SK-N-SH (cell line): ENCODE results near the gene CCSER1. TPM values are rescaled to one million over a fixed set of nuclear protein-coding genes. Genes with fewer than 3 reads are reported as not detected.

Source experiments
- CTCF ChIA-PET: fragments of 300-600, 350-600 bp; formaldehyde crosslinking; extraction: SDS; loops from one replicate; lab custom pipeline; 2021; lab: Yijun Ruan, JAX
- POLR2A ChIA-PET: fragments of 350-600 bp; sonication (Branson Sonifier 250); formaldehyde crosslinking; extraction: SDS; loops from one replicate; lab custom pipeline; 2020; ENCODE audit warnings: antibody characterized with exemption, inconsistent platforms; lab: Yijun Ruan, JAX
- DNase-seq: peaks from one replicate; pipeline ENCODE4 v3.0.0; 2012
- H2AFZ ChIP-seq: fragments of 200-600 bp; sonication (generic); 2 replicates; pipeline ENCODE4 v1.8.1; 2016; ENCODE audit warnings: antibody characterized with exemption, mild to moderate bottlenecking, low read depth
- H3F3A ChIP-seq: fragments of 200-600 bp; sonication (generic); replicated peaks from 2 replicates; pipeline ENCODE3; 2016; ENCODE audit warnings: antibody characterized with exemption, mild to moderate bottlenecking; ENCODE audit not compliant: insufficient read depth
- H3K27ac ChIP-seq, 2 experiments: fragments of 200-500 bp in 1 of 2; fragments of 200-600 bp in 1 of 2; sonication (Bioruptor generic) in 1 of 2; sonication (generic), shearing (Covaris generic) in 1 of 2; 2 replicates each; pipeline versions ENCODE4 v1.5.1 to v1.6.1; 2014 to 2016; ENCODE audit warnings: low read depth in 2 of 2, inconsistent platforms in 1 of 2, low read length in 1 of 2, mild to moderate bottlenecking in 1 of 2, mixed read lengths in 1 of 2
- H3K27me3 ChIP-seq: fragments of 200-600 bp; sonication (generic), shearing (Covaris generic); 2 replicates; pipeline ENCODE4 v1.6.1; 2016; ENCODE audit warnings: mixed run types; ENCODE audit not compliant: insufficient read depth
- H3K36me3 ChIP-seq, 2 experiments: fragments of 200-500 bp in 1 of 2; fragments of 200-600 bp in 1 of 2; sonication (Bioruptor generic) in 1 of 2; sonication (generic) in 1 of 2; replicated peaks in 1 of 2; 2 replicates each; pipeline versions ENCODE3 to v1.5.1; 2014 to 2016; ENCODE audit warnings: low read length in 1 of 2, mild to moderate bottlenecking in 1 of 2; ENCODE audit not compliant: insufficient read depth in 2 of 2, control insufficient read depth in 1 of 2
- H3K4me1 ChIP-seq, 2 experiments: fragments of 200-500 bp in 1 of 2; fragments of 200-600 bp in 1 of 2; sonication (Bioruptor generic) in 1 of 2; sonication (generic), shearing (Covaris generic) in 1 of 2; 2 replicates each; pipeline versions ENCODE4 v1.5.1 to v1.6.1; 2014 to 2016; ENCODE audit warnings: low read depth in 1 of 2, low read length in 1 of 2, mixed run types in 1 of 2; ENCODE audit not compliant: insufficient read depth in 2 of 2, control insufficient read depth in 1 of 2
- H3K4me2 ChIP-seq: fragments of 200-600 bp; sonication (generic), shearing (Covaris generic); 2 replicates; pipeline ENCODE4 v1.6.1; 2017; ENCODE audit warnings: mixed run types
- H3K4me3 ChIP-seq, 2 experiments: fragments of 200-500 bp in 1 of 2; fragments of 200-600 bp in 1 of 2; sonication (Bioruptor generic) in 1 of 2; sonication (generic), shearing (Covaris generic) in 1 of 2; 2 replicates each; pipeline versions ENCODE4 v1.5.1 to v1.8.1; 2014 to 2016; ENCODE audit warnings: low read depth in 2 of 2, inconsistent platforms in 1 of 2, low read length in 1 of 2, mild to moderate bottlenecking in 1 of 2, mixed read lengths in 1 of 2, moderate library complexity in 1 of 2
- H3K79me2 ChIP-seq: fragments of 200-600 bp; sonication (generic); 2 replicates; pipeline ENCODE4 v1.8.1; 2017; ENCODE audit warnings: mild to moderate bottlenecking; ENCODE audit not compliant: insufficient read depth
- H3K9ac ChIP-seq: fragments of 200-600 bp; sonication (generic); 2 replicates; pipeline ENCODE4 v1.6.1; 2017; ENCODE audit warnings: mixed run types
- H3K9me2 ChIP-seq: fragments of 200-600 bp; sonication (generic); 2 replicates; pipeline ENCODE4 v1.6.1; 2017; ENCODE audit warnings: mixed run types
- H3K9me3 ChIP-seq: fragments of 200-600 bp; sonication (generic); 2 replicates; pipeline ENCODE4 v1.6.1; 2017; ENCODE audit warnings: mixed run types, mild to moderate bottlenecking, moderate library complexity
- H4K20me1 ChIP-seq: fragments of 200-600 bp; sonication (generic); 2 replicates; pipeline ENCODE4 v1.6.1; 2017; ENCODE audit warnings: mild to moderate bottlenecking, mixed run types; ENCODE audit not compliant: insufficient read depth
- CHD2 ChIP-seq: fragments of 150-350 bp; IDR thresholded peaks from 2 replicates; pipeline ENCODE4 v1.6.1; 2018; ENCODE audit warnings: low read length; ENCODE audit not compliant: partially characterized antibody
- EP300 ChIP-seq, 2 experiments: IDR thresholded peaks; 2 replicates each; pipeline versions ENCODE4 v1.4.0 to v1.6.1; 2012; ENCODE audit warnings: borderline replicate concordance in 1 of 2, low read depth in 1 of 2, low read length in 1 of 2
- EZH2phosphoT487 ChIP-seq: fragments of 200-600 bp; sonication (generic); IDR thresholded peaks from 2 replicates; pipeline ENCODE4 v1.6.1; 2017; ENCODE audit warnings: low read depth, mixed run types, mild to moderate bottlenecking, antibody characterized with exemption, moderate library complexity, borderline replicate concordance
- FOSL2 ChIP-seq: IDR thresholded peaks from 2 replicates; pipeline ENCODE4 v1.4.0; 2012; ENCODE audit warnings: low read depth, mild to moderate bottlenecking, moderate library complexity, borderline replicate concordance
- GATA2 ChIP-seq: sonication (generic); formaldehyde crosslinking; IDR thresholded peaks from 2 replicates; pipeline ENCODE4 v1.5.0; 2020; ENCODE audit warnings: mild to moderate bottlenecking, missing genetic modification reagents
- MEF2A ChIP-seq: IDR thresholded peaks from 2 replicates; pipeline ENCODE4 v1.4.0; 2012; ENCODE audit warnings: low read depth, borderline replicate concordance
- NRF1 ChIP-seq: IDR thresholded peaks from 2 replicates; pipeline ENCODE4 v1.6.1; 2012; ENCODE audit warnings: low read depth, mild to moderate bottlenecking, low read length
- RAD21 ChIP-seq: IDR thresholded peaks from 2 replicates; pipeline ENCODE4 v1.6.1; 2012; ENCODE audit warnings: mild to moderate bottlenecking, low read length
- RFX5 ChIP-seq: IDR thresholded peaks from 2 replicates; pipeline ENCODE4 v1.6.1; 2012; ENCODE audit warnings: mild to moderate bottlenecking, improper control_type of control experiment, low read length
- SMC3 ChIP-seq: IDR thresholded peaks from 2 replicates; pipeline ENCODE4 v1.6.1; 2012; ENCODE audit warnings: low read depth, low read length, improper control_type of control experiment
- TAF1 ChIP-seq: IDR thresholded peaks from 2 replicates; pipeline ENCODE4 v1.6.1; 2012; ENCODE audit warnings: low read depth, mild to moderate bottlenecking, low read length, moderate library complexity, borderline replicate concordance
- TCF12 ChIP-seq: IDR thresholded peaks from 2 replicates; pipeline ENCODE4 v1.4.0; 2012
- YY1 ChIP-seq: IDR thresholded peaks from 2 replicates; pipeline ENCODE4 v1.4.0; 2012; ENCODE audit warnings: low read depth, mild to moderate bottlenecking
- polyA plus RNA-seq, 3 experiments: library from polyadenylated mRNA; depleted of rRNA; stranded (reverse); fragments of >200 nt; gene quantifications; 2 replicates each; pipeline ENCODE4 v1.2.3, GENCODE V29; 2012
- TF ChIP-seq, protein P1 (sequence below): IDR thresholded peaks from 2 replicates; pipeline ENCODE4 v1.4.0; 2012; ENCODE audit warnings: low read depth, borderline replicate concordance
- TF ChIP-seq, protein P2 (sequence below): IDR thresholded peaks from 2 replicates; pipeline ENCODE4 v1.6.1; 2012; ENCODE audit warnings: mild to moderate bottlenecking, low read depth, low read length, moderate library complexity
- TF ChIP-seq, protein P3 (sequence below): fragments of 200-600 bp; sonication (generic); IDR thresholded peaks from 2 replicates; pipeline ENCODE4 v1.6.1; 2017; ENCODE audit warnings: antibody characterized with exemption, mild to moderate bottlenecking, moderate library complexity
- TF ChIP-seq, protein P4 (sequence below): IDR thresholded peaks from 2 replicates; pipeline ENCODE4 v1.4.0; 2012; ENCODE audit warnings: low read depth, borderline replicate concordance

Gene CCSER1
- polyA plus RNA-seq, 1 of the 3 experiments (the other 2 are of a cell fraction): 0.05 TPM

DNA sequence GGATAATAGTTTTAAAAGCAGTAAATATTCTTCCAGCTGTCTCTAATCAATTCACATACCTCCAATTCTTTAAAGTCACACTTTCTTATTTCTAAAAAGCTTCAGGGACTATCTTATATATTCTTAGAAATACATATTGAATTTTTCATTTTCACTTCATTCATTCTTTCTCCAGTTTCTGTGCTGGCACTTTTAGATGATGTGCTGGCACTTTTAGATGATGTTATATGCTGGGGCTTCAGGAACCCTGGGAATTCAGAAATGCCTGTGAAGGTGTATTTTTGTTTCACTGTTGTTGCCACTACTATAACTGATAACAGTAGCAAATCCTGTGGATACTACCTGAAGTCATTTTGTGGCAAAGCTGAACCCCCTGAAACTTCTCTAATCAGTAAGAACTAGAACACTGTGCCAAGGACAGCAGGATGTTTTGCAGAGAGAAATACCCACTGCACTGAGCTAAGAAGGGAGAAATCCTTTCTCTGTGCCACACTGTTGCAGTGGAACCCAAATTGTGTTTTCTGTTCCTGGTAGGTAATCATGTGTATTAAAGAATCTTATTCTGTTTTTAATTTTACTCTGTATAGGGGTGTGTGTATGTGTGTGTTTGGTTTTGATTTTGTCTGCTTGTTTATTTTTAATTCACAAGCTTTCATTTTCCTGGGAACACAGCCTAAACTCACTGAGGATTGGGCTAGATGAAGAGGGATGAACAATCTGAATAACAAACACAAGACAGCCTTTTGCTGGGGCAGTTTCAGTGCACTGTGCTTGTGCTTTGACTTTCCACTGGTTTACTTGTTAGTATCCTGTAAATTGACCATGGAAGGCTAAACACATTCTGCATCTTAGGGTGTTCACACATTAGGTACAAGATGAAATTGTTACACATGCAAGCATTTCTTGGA is 898.3 kb downstream of the CCSER1 start:
- H3K27me3 ChIP-seq: no peaks in the 10 kb centered on the region
- no peak overlapping the region for H2AFZ ChIP-seq
- no peaks in the 10 kb centered on the region for H4K20me1 ChIP-seq
- H3K4me3 ChIP-seq: no peak overlapping the region
- POLR2A ChIA-PET: no interaction called here
- no peak overlapping the region for H3K9ac ChIP-seq
- no peak overlapping the region for H3K4me2 ChIP-seq
- TF ChIP-seq, protein P1, sequence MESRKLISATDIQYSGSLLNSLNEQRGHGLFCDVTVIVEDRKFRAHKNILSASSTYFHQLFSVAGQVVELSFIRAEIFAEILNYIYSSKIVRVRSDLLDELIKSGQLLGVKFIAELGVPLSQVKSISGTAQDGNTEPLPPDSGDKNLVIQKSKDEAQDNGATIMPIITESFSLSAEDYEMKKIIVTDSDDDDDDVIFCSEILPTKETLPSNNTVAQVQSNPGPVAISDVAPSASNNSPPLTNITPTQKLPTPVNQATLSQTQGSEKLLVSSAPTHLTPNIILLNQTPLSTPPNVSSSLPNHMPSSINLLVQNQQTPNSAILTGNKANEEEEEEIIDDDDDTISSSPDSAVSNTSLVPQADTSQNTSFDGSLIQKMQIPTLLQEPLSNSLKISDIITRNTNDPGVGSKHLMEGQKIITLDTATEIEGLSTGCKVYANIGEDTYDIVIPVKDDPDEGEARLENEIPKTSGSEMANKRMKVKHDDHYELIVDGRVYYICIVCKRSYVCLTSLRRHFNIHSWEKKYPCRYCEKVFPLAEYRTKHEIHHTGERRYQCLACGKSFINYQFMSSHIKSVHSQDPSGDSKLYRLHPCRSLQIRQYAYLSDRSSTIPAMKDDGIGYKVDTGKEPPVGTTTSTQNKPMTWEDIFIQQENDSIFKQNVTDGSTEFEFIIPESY: no peak
- TF ChIP-seq TAF1 (no peak), GATA2 (CRISPR knock-in tag) (no peak), EZH2phosphoT487 (no peak), RFX5 (no peak), RAD21 (no peak), FOSL2 (no peak), YY1 (no peak), NRF1 (no peak), CHD2 (no peak), MEF2A (no peak), EP300 (IDR thresholded peaks at IDR 0.05; ENCODE audit: borderline replicate concordance in 1 of 2, low read depth in 1 of 2, low read length in 1 of 2) (no peak), TCF12 (no peak), SMC3 (no peak)
- TF ChIP-seq, protein P2, sequence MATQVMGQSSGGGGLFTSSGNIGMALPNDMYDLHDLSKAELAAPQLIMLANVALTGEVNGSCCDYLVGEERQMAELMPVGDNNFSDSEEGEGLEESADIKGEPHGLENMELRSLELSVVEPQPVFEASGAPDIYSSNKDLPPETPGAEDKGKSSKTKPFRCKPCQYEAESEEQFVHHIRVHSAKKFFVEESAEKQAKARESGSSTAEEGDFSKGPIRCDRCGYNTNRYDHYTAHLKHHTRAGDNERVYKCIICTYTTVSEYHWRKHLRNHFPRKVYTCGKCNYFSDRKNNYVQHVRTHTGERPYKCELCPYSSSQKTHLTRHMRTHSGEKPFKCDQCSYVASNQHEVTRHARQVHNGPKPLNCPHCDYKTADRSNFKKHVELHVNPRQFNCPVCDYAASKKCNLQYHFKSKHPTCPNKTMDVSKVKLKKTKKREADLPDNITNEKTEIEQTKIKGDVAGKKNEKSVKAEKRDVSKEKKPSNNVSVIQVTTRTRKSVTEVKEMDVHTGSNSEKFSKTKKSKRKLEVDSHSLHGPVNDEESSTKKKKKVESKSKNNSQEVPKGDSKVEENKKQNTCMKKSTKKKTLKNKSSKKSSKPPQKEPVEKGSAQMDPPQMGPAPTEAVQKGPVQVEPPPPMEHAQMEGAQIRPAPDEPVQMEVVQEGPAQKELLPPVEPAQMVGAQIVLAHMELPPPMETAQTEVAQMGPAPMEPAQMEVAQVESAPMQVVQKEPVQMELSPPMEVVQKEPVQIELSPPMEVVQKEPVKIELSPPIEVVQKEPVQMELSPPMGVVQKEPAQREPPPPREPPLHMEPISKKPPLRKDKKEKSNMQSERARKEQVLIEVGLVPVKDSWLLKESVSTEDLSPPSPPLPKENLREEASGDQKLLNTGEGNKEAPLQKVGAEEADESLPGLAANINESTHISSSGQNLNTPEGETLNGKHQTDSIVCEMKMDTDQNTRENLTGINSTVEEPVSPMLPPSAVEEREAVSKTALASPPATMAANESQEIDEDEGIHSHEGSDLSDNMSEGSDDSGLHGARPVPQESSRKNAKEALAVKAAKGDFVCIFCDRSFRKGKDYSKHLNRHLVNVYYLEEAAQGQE: no peak
- TF ChIP-seq, protein P3, sequence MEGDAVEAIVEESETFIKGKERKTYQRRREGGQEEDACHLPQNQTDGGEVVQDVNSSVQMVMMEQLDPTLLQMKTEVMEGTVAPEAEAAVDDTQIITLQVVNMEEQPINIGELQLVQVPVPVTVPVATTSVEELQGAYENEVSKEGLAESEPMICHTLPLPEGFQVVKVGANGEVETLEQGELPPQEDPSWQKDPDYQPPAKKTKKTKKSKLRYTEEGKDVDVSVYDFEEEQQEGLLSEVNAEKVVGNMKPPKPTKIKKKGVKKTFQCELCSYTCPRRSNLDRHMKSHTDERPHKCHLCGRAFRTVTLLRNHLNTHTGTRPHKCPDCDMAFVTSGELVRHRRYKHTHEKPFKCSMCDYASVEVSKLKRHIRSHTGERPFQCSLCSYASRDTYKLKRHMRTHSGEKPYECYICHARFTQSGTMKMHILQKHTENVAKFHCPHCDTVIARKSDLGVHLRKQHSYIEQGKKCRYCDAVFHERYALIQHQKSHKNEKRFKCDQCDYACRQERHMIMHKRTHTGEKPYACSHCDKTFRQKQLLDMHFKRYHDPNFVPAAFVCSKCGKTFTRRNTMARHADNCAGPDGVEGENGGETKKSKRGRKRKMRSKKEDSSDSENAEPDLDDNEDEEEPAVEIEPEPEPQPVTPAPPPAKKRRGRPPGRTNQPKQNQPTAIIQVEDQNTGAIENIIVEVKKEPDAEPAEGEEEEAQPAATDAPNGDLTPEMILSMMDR: no peak
- TF ChIP-seq, protein P4, sequence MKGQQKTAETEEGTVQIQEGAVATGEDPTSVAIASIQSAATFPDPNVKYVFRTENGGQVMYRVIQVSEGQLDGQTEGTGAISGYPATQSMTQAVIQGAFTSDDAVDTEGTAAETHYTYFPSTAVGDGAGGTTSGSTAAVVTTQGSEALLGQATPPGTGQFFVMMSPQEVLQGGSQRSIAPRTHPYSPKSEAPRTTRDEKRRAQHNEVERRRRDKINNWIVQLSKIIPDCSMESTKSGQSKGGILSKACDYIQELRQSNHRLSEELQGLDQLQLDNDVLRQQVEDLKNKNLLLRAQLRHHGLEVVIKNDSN: no peak
- TF ChIP-seq, all 33 proteins: peak for 0
- no peaks in the 10 kb centered on the region for H3K4me1 ChIP-seq
- CTCF ChIA-PET: no interaction called here
- H3K9me3 ChIP-seq: no peaks in the 10 kb centered on the region
- no peaks in the 10 kb centered on the region for H3K9me2 ChIP-seq
- no peaks in the 10 kb centered on the region for H3K79me2 ChIP-seq
- H3F3A ChIP-seq: no peaks in the 10 kb centered on the region
- DNase-seq: no peak
- no peak overlapping the region for H3K27ac ChIP-seq
- no peaks in the 10 kb centered on the region for H3K36me3 ChIP-seq
